Ectodermal cell (in vitro differentiated cells): ENCODE measurements around the gene EVI5. TPM values are rescaled to one million over a fixed set of nuclear protein-coding genes. Genes with fewer than 3 reads are reported as not detected.

Experiments
- H3K27ac ChIP-seq: 2 replicates; pipeline ENCODE4 v1.7.0; 2013; ENCODE audit warnings: mild to moderate bottlenecking, low read depth, low read length; ENCODE audit not compliant: insufficient read depth, poor library complexity, severe bottlenecking
- H3K27me3 ChIP-seq: 2 replicates; pipeline ENCODE4 v1.7.0; 2013; ENCODE audit warnings: mild to moderate bottlenecking, low read length; ENCODE audit not compliant: insufficient read depth, control insufficient read depth, poor library complexity, severe bottlenecking
- H3K36me3 ChIP-seq: one replicate; pipeline ENCODE4 v1.7.0; 2013; ENCODE audit warnings: low read length; ENCODE audit not compliant: control insufficient read depth, insufficient read depth
- H3K4me1 ChIP-seq: one replicate; pipeline ENCODE4 v1.7.0; 2013; ENCODE audit warnings: low read length; ENCODE audit not compliant: control insufficient read depth, insufficient read depth
- H3K4me3 ChIP-seq: 2 replicates; pipeline ENCODE4 v1.7.0; 2013; ENCODE audit warnings: low read depth, low read length, control low read depth; ENCODE audit not compliant: insufficient read depth
- H3K9me3 ChIP-seq: 2 replicates; pipeline ENCODE4 v1.7.0; 2013; ENCODE audit warnings: mild to moderate bottlenecking, low read length, moderate library complexity; ENCODE audit not compliant: control insufficient read depth
- WGBS, 2 experiments: methylation state at CpG; one replicate each; pipeline ENCODE4 v1.1.7; 2013; ENCODE audit warnings: missing lambda C conversion rate in 2 of 2; 5-methylcytosine and 5-hydroxymethylcytosine counted together
- polyA plus RNA-seq, 4 experiments: library from polyadenylated mRNA; stranded (reverse); fragments of 50-300 nt; gene quantifications; one replicate each; pipeline ENCODE4 v1.2.3, GENCODE V29; 2013

The EVI5 gene
- 10.9 TPM for polyA plus RNA-seq (2013, experiment 1 of 4)
- 11.5 TPM for polyA plus RNA-seq (2013, experiment 2 of 4)
- 9.0 TPM for polyA plus RNA-seq (2013, experiment 3 of 4)
- 11.4 TPM for polyA plus RNA-seq (2013, experiment 4 of 4)

GRCh38 chr1:92784639-92785500 is at the start of gene EVI5:
TSS of gene EVI5 (minus strand) at chr1:92785108. CDS start at chr1:92736546, 48,562 bp downstream.
- Histone ChIP-seq H3K27me3 (peaks cover 3% of the 10 kb centered on the region), H3K9me3 (no peaks in the 10 kb centered on the region), H3K36me3 (no peaks in the 10 kb centered on the region), H3K4me1 (no peaks in the 10 kb centered on the region), H3K27ac (peak within 1 kb of the TSS; percentile 85), H3K4me3 (peak within 1 kb of the TSS; percentile 77)
- 0% methylated on average over 94 of the region's 94 CpGs for WGBS, 2 experiments

DNA sequence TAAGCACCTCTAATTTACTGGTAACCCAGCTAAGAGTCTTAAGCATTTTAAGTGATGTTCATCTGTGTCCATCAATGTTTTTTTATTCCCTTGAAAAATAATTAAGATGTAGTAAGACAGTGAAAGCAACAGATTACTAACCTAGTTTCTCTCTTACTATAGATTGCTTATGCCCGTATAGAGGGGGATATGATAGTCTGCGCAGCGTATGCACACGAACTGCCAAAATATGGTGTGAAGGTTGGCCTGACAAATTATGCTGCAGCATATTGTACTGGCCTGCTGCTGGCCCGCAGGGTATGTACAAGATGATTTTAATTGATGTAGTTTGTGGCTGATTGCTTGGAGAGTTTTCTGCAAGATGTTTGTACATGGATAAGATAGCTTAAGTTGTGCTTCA is 49.7 kb upstream of the EVI5 start:
- WGBS, 2 experiments = 95 to 100% methylated on average over 5 of the region's 5 CpGs
- Histone ChIP-seq H3K9me3 (no peaks in the 10 kb centered on the region), H3K4me3 (no peak overlapping the region), H3K36me3 (peaks cover 41% of the 10 kb centered on the region), H3K4me1 (no peaks in the 10 kb centered on the region), H3K27me3 (no peaks in the 10 kb centered on the region), H3K27ac (no peak overlapping the region)

DNA sequence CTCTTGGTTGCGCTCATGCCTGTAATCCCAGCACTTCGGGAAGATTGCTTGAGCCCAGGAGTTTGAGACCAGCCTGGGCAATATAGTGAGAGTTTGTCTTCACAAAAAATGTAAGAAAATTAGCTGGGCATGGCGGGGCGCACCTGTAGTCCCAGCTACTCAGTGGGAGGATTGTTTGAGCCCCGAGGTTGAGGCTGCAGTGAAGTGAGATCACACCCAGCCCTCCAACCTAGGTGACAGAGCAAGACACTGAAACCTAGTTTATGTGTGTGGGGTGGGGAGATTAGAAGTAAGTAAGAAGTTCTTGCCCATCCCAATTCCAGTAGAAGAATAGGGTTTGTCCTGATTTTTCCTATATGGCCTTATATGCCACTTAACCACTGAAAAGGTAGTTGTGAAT is 48.9 kb upstream of the EVI5 start:
- no peaks in the 10 kb centered on the region for H3K4me1 ChIP-seq
- no peaks in the 10 kb centered on the region for H3K9me3 ChIP-seq
- H3K4me3 ChIP-seq = peak overlapping the region; percentile 88
- peaks cover 33% of the 10 kb centered on the region for H3K36me3 ChIP-seq
- no peak overlapping the region for H3K27ac ChIP-seq
- H3K27me3 ChIP-seq = no peaks in the 10 kb centered on the region
- 82 to 87% methylated on average over 5 of the region's 5 CpGs for WGBS, 2 experiments

DNA sequence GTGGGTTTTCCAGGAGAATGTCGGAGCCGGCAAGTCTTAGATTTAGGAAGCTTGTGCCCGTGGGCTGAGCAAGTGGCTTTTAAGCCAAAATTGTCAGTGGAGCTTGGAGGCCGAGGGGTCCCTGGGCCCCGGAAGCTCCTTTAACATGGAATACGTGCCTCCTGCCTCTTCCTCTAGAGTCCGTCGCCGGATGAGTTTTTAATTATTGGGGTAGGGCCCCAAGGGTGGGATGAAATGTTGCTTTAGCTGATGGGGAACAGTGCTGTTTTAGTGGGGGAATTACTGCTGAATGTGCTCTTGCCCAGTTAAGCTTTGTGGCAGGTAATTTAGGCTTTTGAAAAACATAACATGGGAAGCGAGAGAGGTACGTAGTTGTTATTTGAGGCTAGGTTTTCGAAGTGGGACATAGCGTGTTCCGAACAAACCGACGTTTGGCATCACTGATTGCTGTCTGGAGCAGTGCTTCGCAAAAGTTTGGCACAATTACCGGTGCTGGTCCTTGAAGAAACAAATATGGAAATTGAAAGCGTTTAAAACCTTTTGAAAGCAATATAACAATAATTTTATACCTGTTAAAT is 47.7 kb upstream of the EVI5 start:
- Histone ChIP-seq H3K4me3 (peak overlapping the region; percentile 88), H3K27ac (peak overlapping the region; percentile 88), H3K27me3 (no peaks in the 10 kb centered on the region), H3K4me1 (no peaks in the 10 kb centered on the region), H3K9me3 (no peaks in the 10 kb centered on the region), H3K36me3 (peaks cover 21% of the 10 kb centered on the region)
- WGBS, 2 experiments = 1 to 2% methylated on average over 18 of the region's 19 CpGs

GRCh38 chr1:92831762-92832536 is 47.0 kb upstream of the EVI5 start, which contains the start of gene RPL5:
TSS of gene RPL5 (plus strand) at chr1:92832040. CDS start at chr1:92832115, 75 bp downstream.
- 1% methylated on average over 57 of the region's 57 CpGs for WGBS, 2 experiments

GRCh38 chr1:92831368-92831761 is 46.5 kb upstream of the EVI5 start:
- Histone ChIP-seq H3K4me1 (no peaks in the 10 kb centered on the region), H3K27ac (no peak overlapping the region), H3K36me3 (peaks cover 16% of the 10 kb centered on the region), H3K27me3 (no peaks in the 10 kb centered on the region), H3K9me3 (no peaks in the 10 kb centered on the region), H3K4me3 (peak overlapping the region; percentile 88)
- 67 to 68% methylated on average over 4 of the region's 4 CpGs for whole genome bisulfite sequencing, 2 experiments

More at GRCh38 chr1:92831762-92832536, 47.0 kb upstream of the EVI5 start, which contains the start of gene RPL5:
- peaks cover 18% of the 10 kb centered on the region for H3K36me3 ChIP-seq
- no peaks in the 10 kb centered on the region for H3K27me3 ChIP-seq
- H3K27ac ChIP-seq = peak within 1 kb of the TSS; percentile 88
- no peaks in the 10 kb centered on the region for H3K9me3 ChIP-seq
- no peaks in the 10 kb centered on the region for H3K4me1 ChIP-seq
- peak within 1 kb of the TSS; percentile 88 for H3K4me3 ChIP-seq

DNA sequence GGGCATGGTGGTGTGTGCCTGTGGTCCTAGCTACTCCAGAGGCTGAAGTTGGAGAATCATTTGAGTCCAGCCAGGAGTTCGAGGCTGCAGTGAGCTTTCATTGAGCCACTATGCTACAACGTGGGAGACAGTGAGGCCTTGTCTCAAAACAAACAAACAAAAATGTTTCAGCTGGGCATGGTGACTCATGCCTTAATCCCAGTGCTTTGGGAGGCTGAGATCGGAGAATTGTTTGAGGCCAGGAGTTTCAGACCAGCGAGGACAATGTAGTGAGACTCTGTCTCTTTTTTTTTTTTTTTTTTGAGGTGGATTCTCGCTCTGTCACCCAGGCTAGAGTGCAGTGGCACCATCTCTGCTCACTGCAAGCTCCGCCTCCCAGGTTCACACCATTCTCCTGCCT is 41.9 kb upstream of the EVI5 start:
- Histone ChIP-seq H3K27ac (no peak overlapping the region), H3K27me3 (no peaks in the 10 kb centered on the region), H3K36me3 (no peaks in the 10 kb centered on the region), H3K4me1 (no peaks in the 10 kb centered on the region), H3K4me3 (no peak overlapping the region), H3K9me3 (no peaks in the 10 kb centered on the region)
- 87 to 89% methylated on average over 5 to 6 of the region's 6 CpGs for WGBS, 2 experiments

DNA sequence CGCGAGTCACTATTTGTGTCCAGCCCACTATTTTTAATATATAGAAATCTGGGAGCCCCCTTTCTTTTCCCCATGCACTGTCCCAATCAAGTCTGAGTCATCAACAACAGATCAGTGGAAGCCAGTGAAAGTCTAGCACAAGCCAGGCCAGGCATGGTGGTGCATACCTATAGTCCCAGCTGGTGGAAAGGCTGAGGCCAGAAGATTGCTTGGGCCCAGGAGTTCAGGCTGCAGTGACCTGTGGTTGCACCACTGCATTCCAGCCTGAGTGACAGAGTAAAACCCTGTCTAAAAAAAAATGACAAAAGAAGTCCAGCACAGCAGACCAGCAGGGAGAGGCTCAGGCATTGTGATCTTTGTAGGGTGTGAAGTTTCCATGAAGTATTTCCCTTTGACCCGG is 38.0 kb upstream of the EVI5 start:
- H3K27ac ChIP-seq = no peak overlapping the region
- no peaks in the 10 kb centered on the region for H3K4me1 ChIP-seq
- H3K36me3 ChIP-seq = no peaks in the 10 kb centered on the region
- no peaks in the 10 kb centered on the region for H3K27me3 ChIP-seq
- no peaks in the 10 kb centered on the region for H3K9me3 ChIP-seq
- H3K4me3 ChIP-seq = no peak overlapping the region
- WGBS, 2 experiments = 93 to 94% methylated on average over 2 to 3 of the region's 3 CpGs

- Histone ChIP-seq H3K4me3 (no peak overlapping the region), H3K27ac (no peak overlapping the region), H3K27me3 (no peaks in the 10 kb centered on the region), H3K36me3 (no peaks in the 10 kb centered on the region), H3K4me1 (no peaks in the 10 kb centered on the region), H3K9me3 (no peaks in the 10 kb centered on the region)
- WGBS, 2 experiments = 91 to 93% methylated on average over 3 of the region's 3 CpGs
These were observed 35.6 kb upstream of the EVI5 start for GRCh38 chr1:92820551-92820950.

DNA sequence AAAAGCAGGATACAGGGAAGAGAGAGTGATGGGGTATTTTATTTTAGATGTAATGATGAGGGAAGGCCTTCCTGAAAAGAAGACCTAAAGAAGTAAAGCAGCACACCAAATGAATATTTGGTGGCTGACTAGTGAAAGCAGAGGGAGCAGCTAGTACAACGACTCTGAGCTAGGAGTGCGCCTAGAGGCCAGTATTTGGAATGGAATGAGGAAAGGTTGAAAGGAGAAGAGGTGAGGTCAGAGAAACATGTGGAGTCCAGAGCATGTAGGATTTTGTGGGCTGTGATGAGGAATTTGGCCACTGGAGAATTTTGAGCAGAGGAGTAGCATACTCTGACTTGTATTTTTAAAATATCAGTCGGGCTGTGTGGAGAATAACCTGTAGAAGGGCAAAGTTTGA is 35.1 kb upstream of the EVI5 start:
- no peaks in the 10 kb centered on the region for H3K36me3 ChIP-seq
- H3K27me3 ChIP-seq = no peaks in the 10 kb centered on the region
- WGBS, 2 experiments = 74 to 82% methylated on average over 3 of the region's 3 CpGs
- no peak overlapping the region for H3K27ac ChIP-seq
- no peaks in the 10 kb centered on the region for H3K4me1 ChIP-seq
- H3K9me3 ChIP-seq = no peaks in the 10 kb centered on the region
- no peak overlapping the region for H3K4me3 ChIP-seq
